ENCODE results near the gene ARHGEF18.
A peak's percentile ranks its signal among the peaks of the same experiment; 100 is the strongest.

ARHGEF18 gene

DNA sequence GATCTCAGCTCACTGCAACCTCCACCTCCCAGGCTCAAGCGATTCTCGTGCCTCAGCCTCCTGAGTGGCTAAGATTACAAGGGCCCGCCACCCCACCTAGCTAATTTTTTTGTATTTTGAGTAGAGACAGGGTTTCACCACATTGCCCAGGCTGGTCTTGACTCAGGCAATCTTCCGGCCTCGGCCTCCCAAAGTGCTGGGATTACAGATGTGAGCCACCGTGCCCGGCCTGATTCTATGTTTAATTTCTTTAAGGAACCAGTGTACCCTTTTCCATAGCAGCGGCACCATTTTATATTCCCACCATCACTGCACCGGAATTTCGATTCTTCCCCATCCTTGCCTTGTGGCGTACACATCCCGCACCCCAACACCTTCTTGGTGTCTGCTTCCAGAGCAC, 36.8 kb upstream of the ARHGEF18 start:
- no peak overlapping the region for H3K27ac ChIP-seq

DNA sequence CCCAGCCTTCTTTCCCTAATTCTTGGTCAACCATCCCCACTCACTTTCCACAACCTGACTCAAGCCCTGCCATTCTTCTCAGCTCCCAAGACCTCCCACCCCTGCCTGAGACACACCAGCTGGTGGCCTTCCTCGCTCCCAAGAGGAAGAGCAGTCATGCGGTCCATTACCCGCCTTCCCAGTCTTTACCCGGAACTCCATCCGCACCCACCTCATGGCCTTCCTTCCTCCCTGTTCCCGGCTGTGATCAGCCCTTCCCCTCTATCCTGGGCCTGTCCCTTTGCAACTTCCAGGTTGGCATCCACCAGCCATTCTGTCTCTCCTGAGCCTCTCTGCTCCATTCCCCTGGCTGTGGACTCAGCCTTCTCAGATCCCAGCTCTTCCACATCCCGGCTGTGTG, 35.9 kb upstream of the ARHGEF18 start:
- H3K36me3 ChIP-seq, result no peaks in the 10 kb centered on the region
- H3K27ac ChIP-seq, result no peak overlapping the region
- TF ChIP-seq, protein P1, sequence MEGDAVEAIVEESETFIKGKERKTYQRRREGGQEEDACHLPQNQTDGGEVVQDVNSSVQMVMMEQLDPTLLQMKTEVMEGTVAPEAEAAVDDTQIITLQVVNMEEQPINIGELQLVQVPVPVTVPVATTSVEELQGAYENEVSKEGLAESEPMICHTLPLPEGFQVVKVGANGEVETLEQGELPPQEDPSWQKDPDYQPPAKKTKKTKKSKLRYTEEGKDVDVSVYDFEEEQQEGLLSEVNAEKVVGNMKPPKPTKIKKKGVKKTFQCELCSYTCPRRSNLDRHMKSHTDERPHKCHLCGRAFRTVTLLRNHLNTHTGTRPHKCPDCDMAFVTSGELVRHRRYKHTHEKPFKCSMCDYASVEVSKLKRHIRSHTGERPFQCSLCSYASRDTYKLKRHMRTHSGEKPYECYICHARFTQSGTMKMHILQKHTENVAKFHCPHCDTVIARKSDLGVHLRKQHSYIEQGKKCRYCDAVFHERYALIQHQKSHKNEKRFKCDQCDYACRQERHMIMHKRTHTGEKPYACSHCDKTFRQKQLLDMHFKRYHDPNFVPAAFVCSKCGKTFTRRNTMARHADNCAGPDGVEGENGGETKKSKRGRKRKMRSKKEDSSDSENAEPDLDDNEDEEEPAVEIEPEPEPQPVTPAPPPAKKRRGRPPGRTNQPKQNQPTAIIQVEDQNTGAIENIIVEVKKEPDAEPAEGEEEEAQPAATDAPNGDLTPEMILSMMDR (IDR thresholded peaks at IDR 0.05), result no peak
- H3K27me3 ChIP-seq, result no peaks in the 10 kb centered on the region
- no peak overlapping the region for H3K4me3 ChIP-seq (ENCODE audit: low read depth in 1 of 2, low read length in 1 of 2)
- H3K9me3 ChIP-seq, result no peaks in the 10 kb centered on the region
- H3K4me1 ChIP-seq (ENCODE audit: control insufficient read depth in 1 of 2, insufficient read depth in 1 of 2, low read depth in 1 of 2, low read length in 1 of 2), result no peaks in the 10 kb centered on the region

More for the DNA sequence above, 36.8 kb upstream of the ARHGEF18 start:
- no peaks in the 10 kb centered on the region for H3K27me3 ChIP-seq
- no peaks in the 10 kb centered on the region for H3K36me3 ChIP-seq
- no peaks in the 10 kb centered on the region for H3K9me3 ChIP-seq
- no peak overlapping the region for H3K4me3 ChIP-seq (ENCODE audit: low read depth in 1 of 2, low read length in 1 of 2)
- no peaks in the 10 kb centered on the region for H3K4me1 ChIP-seq (ENCODE audit: control insufficient read depth in 1 of 2, insufficient read depth in 1 of 2, low read depth in 1 of 2, low read length in 1 of 2)
- TF ChIP-seq, protein P1 (IDR thresholded peaks at IDR 0.05), result no peak

DNA sequence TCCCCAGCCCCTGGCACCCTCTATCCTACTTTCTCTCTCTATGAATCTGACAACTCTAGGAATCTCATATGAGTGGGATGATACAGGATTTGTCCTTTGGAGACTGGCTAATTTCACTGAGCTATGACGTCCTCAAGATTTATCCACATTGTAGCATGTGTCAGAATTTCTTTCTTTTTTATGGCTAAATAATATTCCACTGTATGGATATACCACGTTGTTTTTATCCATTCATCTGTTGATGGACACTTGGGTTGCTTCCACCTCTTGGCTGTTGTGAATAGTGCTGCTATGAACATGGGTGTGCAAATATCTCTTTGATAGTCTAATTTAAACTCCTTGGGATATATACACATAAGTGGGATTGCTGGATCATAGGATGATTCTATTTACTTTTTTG, 30.6 kb upstream of the ARHGEF18 start:
- H3K27ac ChIP-seq, result no peak overlapping the region
- no peaks in the 10 kb centered on the region for H3K9me3 ChIP-seq
- no peaks in the 10 kb centered on the region for H3K27me3 ChIP-seq
- no peaks in the 10 kb centered on the region for H3K36me3 ChIP-seq
- no peak overlapping the region for H3K4me3 ChIP-seq (ENCODE audit: low read depth in 1 of 2, low read length in 1 of 2)
- no peaks in the 10 kb centered on the region for H3K4me1 ChIP-seq (ENCODE audit: control insufficient read depth in 1 of 2, insufficient read depth in 1 of 2, low read depth in 1 of 2, low read length in 1 of 2)
- TF ChIP-seq, protein P1 (IDR thresholded peaks at IDR 0.05), result no peak

DNA sequence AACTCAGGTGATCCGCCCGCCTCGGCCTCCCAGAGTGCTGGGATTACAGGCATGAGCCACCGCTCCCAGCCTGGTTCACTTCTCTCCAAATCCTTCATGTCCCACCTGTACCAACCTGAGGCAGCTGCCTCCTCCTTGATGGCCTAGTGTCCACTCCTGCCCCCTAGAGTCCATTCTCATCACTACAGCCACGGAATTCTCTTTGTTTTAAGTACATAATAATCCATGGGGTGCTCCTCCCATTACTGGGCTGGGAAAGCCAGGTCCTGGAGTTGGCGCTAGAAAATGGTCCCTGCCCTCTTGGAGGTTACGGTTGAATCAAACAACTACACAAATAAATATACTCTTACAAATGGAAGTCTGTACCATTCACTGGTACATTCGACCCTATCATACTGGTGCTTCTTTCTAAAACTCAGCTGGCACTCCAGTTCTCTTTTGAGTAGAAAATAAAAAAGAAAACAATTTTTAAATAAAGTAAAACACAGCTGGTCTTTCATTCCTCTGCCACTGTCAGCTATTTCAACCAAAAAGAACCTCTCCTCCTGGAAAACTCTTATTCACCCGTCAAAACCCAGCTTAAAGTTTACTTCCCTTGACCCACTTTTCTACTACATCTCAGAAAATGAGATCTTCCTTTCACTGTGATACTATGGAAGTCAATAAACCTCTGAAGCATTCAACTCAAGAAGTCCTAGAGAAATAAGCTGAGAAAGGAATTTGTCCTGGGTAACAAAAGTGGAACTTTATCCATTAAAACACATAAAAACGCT, 22.4 kb upstream of the ARHGEF18 start:
- H3K27ac ChIP-seq, result no peak overlapping the region
- TF ChIP-seq, protein P1 (IDR thresholded peaks at IDR 0.05), result peak; percentile 58

DNA sequence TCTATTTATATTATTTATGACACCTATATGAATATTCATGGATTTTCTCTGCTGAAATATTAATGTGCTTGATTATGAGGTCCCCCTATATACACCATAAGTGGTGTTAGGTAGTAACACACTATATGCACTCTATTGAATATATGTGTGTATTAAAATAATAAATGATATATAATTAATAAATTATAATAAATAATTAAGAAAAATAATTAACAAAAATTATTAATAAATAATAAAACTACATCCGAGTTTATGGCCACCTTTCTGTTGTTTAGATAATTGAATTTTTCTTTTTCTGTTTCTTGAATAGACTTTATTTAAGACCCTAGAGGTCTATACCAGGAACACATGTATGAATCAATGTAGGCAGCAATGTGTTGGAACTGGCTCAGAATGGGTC, 20.9 kb upstream of the ARHGEF18 start:
- no peaks in the 10 kb centered on the region for H3K27me3 ChIP-seq
- H3K4me3 ChIP-seq (ENCODE audit: low read depth in 1 of 2, low read length in 1 of 2), result no peak overlapping the region
- TF ChIP-seq, protein P1 (IDR thresholded peaks at IDR 0.05), result no peak
- H3K27ac ChIP-seq, result no peak overlapping the region
- H3K4me1 ChIP-seq (ENCODE audit: control insufficient read depth in 1 of 2, insufficient read depth in 1 of 2, low read depth in 1 of 2, low read length in 1 of 2), result no peaks in the 10 kb centered on the region
- no peaks in the 10 kb centered on the region for H3K9me3 ChIP-seq
- no peaks in the 10 kb centered on the region for H3K36me3 ChIP-seq

More for the DNA sequence above, 22.4 kb upstream of the ARHGEF18 start:
- no peaks in the 10 kb centered on the region for H3K9me3 ChIP-seq
- H3K4me3 ChIP-seq (ENCODE audit: low read depth in 1 of 2, low read length in 1 of 2), result no peak overlapping the region
- no peaks in the 10 kb centered on the region for H3K27me3 ChIP-seq
- H3K4me1 ChIP-seq (ENCODE audit: control insufficient read depth in 1 of 2, insufficient read depth in 1 of 2, low read depth in 1 of 2, low read length in 1 of 2), result no peaks in the 10 kb centered on the region
- no peaks in the 10 kb centered on the region for H3K36me3 ChIP-seq
